C1 segment of cervical spinal cord (tissue), 14 donors: ENCODE data around the gene LRRC4C.

ENCODE experiments used
- DNase-seq, 14 donors: peaks; one replicate each; lab custom pipeline; 2025; lab: John Stamatoyannopoulos, UW

LRRC4C gene

GRCh38 chr11:40119661-40120060 is 1339.8 kb downstream of the LRRC4C start:
- DNase-seq: no peak

GRCh38 chr11:40118780-40119179 is 1340.7 kb downstream of the LRRC4C start:
- no peak for DNase-seq

GRCh38 chr11:40118026-40118425 is 1341.4 kb downstream of the LRRC4C start:
- no peak for DNase-seq

GRCh38 chr11:40104941-40105550 is 1354.4 kb downstream of the LRRC4C start:
- no peak for DNase-seq

GRCh38 chr11:40100781-40101180 is 1358.7 kb downstream of the LRRC4C start:
- DNase-seq: no peak

- no peak for DNase-seq
These were observed 1359.3 kb downstream of the LRRC4C start for GRCh38 chr11:40100162-40100553.

- DNase-seq: no peak
These were observed 1359.9 kb downstream of the LRRC4C start for GRCh38 chr11:40099426-40100161.

GRCh38 chr11:40095446-40095845 is 1364.0 kb downstream of the LRRC4C start:
- DNase-seq: no peak

GRCh38 chr11:40094954-40095353 is 1364.5 kb downstream of the LRRC4C start:
- DNase-seq: no peak

- DNase-seq: no peak
These were observed 1379.0 kb downstream of the LRRC4C start for GRCh38 chr11:40080434-40080833.
